Measurements from ENCODE around the gene CCNL2. TPM values are rescaled to one million over a fixed set of nuclear protein-coding genes. Genes with fewer than 3 reads are reported as not detected.
A peak's percentile ranks its signal among the peaks of the same experiment; 100 is the strongest.

The CCNL2 gene
- total and polyA plus RNA-seq, 4 donors: 46.4 to 170 (median 104) TPM

GRCh38 chr1:1397839-1398523 is 1.2 kb downstream of the CCNL2 start:
- Histone ChIP-seq H3K9me3 (ENCODE audit: control insufficient read depth in 4 of 4, low read length in 3 of 4) (no peaks in the 10 kb centered on the region), H3K36me3 (ENCODE audit: control insufficient read depth in 4 of 4, insufficient read depth in 3 of 4, low read depth in 1 of 4, low read length in 3 of 4) (peaks cover 20 to 40% (median 32%) of the 10 kb centered on the region in 4 donors), H3K4me3 (ENCODE audit: low read depth in 1 of 3, low read length in 3 of 3) (peak overlapping the region; percentile 92 to 96 (median 96)), H3K9ac (ENCODE audit: low read depth in 1 of 2, low read length in 2 of 2) (peak overlapping the region; percentile 46 to 72), H3K4me1 (ENCODE audit: control insufficient read depth in 4 of 4, insufficient read depth in 4 of 4, low read length in 3 of 4) (peaks cover 4 to 50% (median 40%) of the 10 kb centered on the region in 4 donors), H3K27me3 (ENCODE audit: control insufficient read depth in 4 of 4, insufficient read depth in 4 of 4, low read length in 3 of 4) (no peaks in the 10 kb centered on the region), H3K27ac (ENCODE audit: low read depth in 1 of 2, low read length in 2 of 2) (peak overlapping the region in 1 of 2 donors; percentile 73)
- DNase-seq (ENCODE audit: low spot score): peak; percentile 43
- 41% methylated on average over 19 of the region's 19 CpGs for WGBS
- peak; percentile 5 for TF ChIP-seq SP1 (IDR thresholded peaks at IDR 0.05)
- TF ChIP-seq HNF4A (conservative IDR thresholded peaks at IDR 0.05): peak; percentile 10 to 12
- TF ChIP-seq RAD21 (IDR thresholded peaks at IDR 0.05): peak in 1 of 2 donors; percentile 20
- TF ChIP-seq REST (IDR thresholded peaks at IDR 0.05): peak; percentile 13
- no peak for TF ChIP-seq JUND (IDR thresholded peaks at IDR 0.05)
- TF ChIP-seq GABPA (IDR thresholded peaks at IDR 0.05 in 1 of 2, conservative IDR thresholded peaks at IDR 0.05 in 1 of 2): peak in 1 of 2 donors; percentile 67
- no peak for TF ChIP-seq FOXA1 (IDR thresholded peaks at IDR 0.05)
- TF ChIP-seq HNF4G (IDR thresholded peaks at IDR 0.05): no peak
- TF ChIP-seq YY1 (IDR thresholded peaks at IDR 0.05): peak; percentile 28
- peak; percentile 49 for TF ChIP-seq MAX (IDR thresholded peaks at IDR 0.05)
- TF ChIP-seq TAF1 (conservative IDR thresholded peaks at IDR 0.05): no peak

- Histone ChIP-seq H3K27me3 (ENCODE audit: control insufficient read depth in 4 of 4, insufficient read depth in 4 of 4, low read length in 3 of 4) (no peaks in the 10 kb centered on the region), H3K9me3 (ENCODE audit: control insufficient read depth in 4 of 4, low read length in 3 of 4) (no peaks in the 10 kb centered on the region), H3K9ac (ENCODE audit: low read depth in 1 of 2, low read length in 2 of 2) (no peak overlapping the region), H3K27ac (ENCODE audit: low read depth in 1 of 2, low read length in 2 of 2) (no peak overlapping the region), H3K4me3 (ENCODE audit: low read depth in 1 of 3, low read length in 3 of 3) (no peak overlapping the region), H3K36me3 (ENCODE audit: control insufficient read depth in 4 of 4, insufficient read depth in 3 of 4, low read depth in 1 of 4, low read length in 3 of 4) (peaks cover 24 to 63% (median 54%) of the 10 kb centered on the region in 4 donors), H3K4me1 (ENCODE audit: control insufficient read depth in 4 of 4, insufficient read depth in 4 of 4, low read length in 3 of 4) (peaks cover 2 to 22% (median 17%) of the 10 kb centered on the region in 4 donors)
- WGBS: 94% methylated on average over 11 of the region's 11 CpGs
- TF ChIP-seq TAF1 (conservative IDR thresholded peaks at IDR 0.05): no peak
- no peak for TF ChIP-seq ZBTB33 (IDR thresholded peaks at IDR 0.05)
- TF ChIP-seq NR2F2 (IDR thresholded peaks at IDR 0.05): no peak
- TF ChIP-seq HNF4G (IDR thresholded peaks at IDR 0.05): no peak
- TF ChIP-seq ATF3 (IDR thresholded peaks at IDR 0.05): no peak
- TF ChIP-seq CTCF (IDR thresholded peaks at IDR 0.05; ENCODE audit: low read depth, low read length, missing input control): no peak
- no peak for TF ChIP-seq YY1 (IDR thresholded peaks at IDR 0.05)
- TF ChIP-seq SP1 (IDR thresholded peaks at IDR 0.05): no peak
- TF ChIP-seq GABPA (IDR thresholded peaks at IDR 0.05 in 1 of 2, conservative IDR thresholded peaks at IDR 0.05 in 1 of 2): no peak
- no peak for TF ChIP-seq REST (IDR thresholded peaks at IDR 0.05)
- TF ChIP-seq HNF4A (conservative IDR thresholded peaks at IDR 0.05): no peak
- TF ChIP-seq FOXA1 (IDR thresholded peaks at IDR 0.05): no peak
- TF ChIP-seq FOXA2 (IDR thresholded peaks at IDR 0.05): no peak
- TF ChIP-seq MAX (IDR thresholded peaks at IDR 0.05): no peak
- TF ChIP-seq RXRA (IDR thresholded peaks at IDR 0.05): no peak
- TF ChIP-seq RAD21 (IDR thresholded peaks at IDR 0.05): no peak
- no peak for TF ChIP-seq JUND (IDR thresholded peaks at IDR 0.05)
- TF ChIP-seq EGR1 (IDR thresholded peaks at IDR 0.05; ENCODE audit: low read depth in 2 of 2): no peak
- DNase-seq (ENCODE audit: low spot score): no peak
Measured at GRCh38 chr1:1395166-1395565, 4.0 kb downstream of the CCNL2 start.
